K562 (cell line): ENCODE measurements around the gene ZACN. TPM values are rescaled to one million over a fixed set of nuclear protein-coding genes. Genes with fewer than 3 reads are reported as not detected.

ENCODE experiments used
- ASH1L ChIP-seq: fragments of 450-650 bp; IDR thresholded peaks from 2 replicates; pipeline ENCODE4 v1.6.1; 2018; ENCODE audit warnings: borderline replicate concordance, mild to moderate bottlenecking, low read depth; ENCODE audit not compliant: partially characterized antibody
- CAMTA2 ChIP-seq: fragments of 250-450 bp; sonication (Bioruptor Pico); conservative IDR thresholded peaks from 2 replicates; pipeline ENCODE4 v1.5.1; 2022
- CBFB ChIP-seq: sonication (generic); formaldehyde crosslinking; IDR thresholded peaks from 2 replicates; pipeline ENCODE4 v1.4.0; 2020; ENCODE audit warnings: mild to moderate bottlenecking, missing genetic modification reagents
- DPF2 ChIP-seq: fragments of 450-650 bp; IDR thresholded peaks from 2 replicates; pipeline ENCODE4 v1.6.1; 2016
- KLF16 ChIP-seq: IDR thresholded peaks from 2 replicates; pipeline ENCODE4 v1.6.1; 2016; ENCODE audit warnings: antibody characterized with exemption
- KLF6 ChIP-seq: fragments of 250-450 bp; sonication (Bioruptor Pico); IDR thresholded peaks from 2 replicates; pipeline ENCODE4 v1.4.0; 2020; ENCODE audit warnings: mild to moderate bottlenecking, moderate library complexity, borderline replicate concordance
- NELFE ChIP-seq: IDR thresholded peaks from 2 replicates; pipeline ENCODE4 v1.6.1; 2011; ENCODE audit warnings: mild to moderate bottlenecking; ENCODE audit not compliant: insufficient read depth, insufficient read length
- PRMT5 ChIP-seq: sonication (generic); formaldehyde crosslinking; IDR thresholded peaks from 2 replicates; pipeline ENCODE4 v1.5.0; 2020; ENCODE audit warnings: missing genetic modification reagents
- RAD21 ChIP-seq, 2 experiments: fragments of 250-450 bp in 1 of 2; fragments of 450-650 bp in 1 of 2; sonication (Bioruptor Pico) in 1 of 2; formaldehyde crosslinking in 1 of 2; IDR thresholded peaks in 1 of 2; conservative IDR thresholded peaks in 1 of 2; 2 replicates each; pipeline versions ENCODE4 v1.4.0 to v1.8.0; 2020 to 2022; ENCODE audit warnings: mild to moderate bottlenecking in 2 of 2, moderate library complexity in 1 of 2
- STAT5A ChIP-seq: IDR thresholded peaks from 2 replicates; pipeline ENCODE4 v1.6.1; 2012; ENCODE audit warnings: low read length, inconsistent platforms, borderline replicate concordance
- ZNF586 ChIP-seq: fragments of 450-650 bp; formaldehyde crosslinking; conservative IDR thresholded peaks from 2 replicates; pipeline ENCODE4 v1.4.0; 2020; ENCODE audit warnings: mild to moderate bottlenecking, moderate library complexity
- ZNF695 ChIP-seq: fragments of 450-650 bp; formaldehyde crosslinking; IDR thresholded peaks from 2 replicates; pipeline ENCODE4 v1.4.0; 2020; ENCODE audit warnings: mild to moderate bottlenecking, moderate library complexity
- ZNF766 ChIP-seq: fragments of 200-800 bp; sonication (Bioruptor generic); conservative IDR thresholded peaks from 2 replicates; pipeline ENCODE4 v1.6.1; 2016; ENCODE audit warnings: missing genetic modification characterization, missing compliant biosample characterization
- ZNF780A ChIP-seq: fragments of 250-450 bp; sonication (Bioruptor Pico); IDR thresholded peaks from 2 replicates; pipeline ENCODE4 v1.5.0; 2021; ENCODE audit warnings: mild to moderate bottlenecking
- polyA plus RNA-seq, 8 experiments: library from polyadenylated mRNA; depleted of rRNA in 4 of 8; stranded (reverse) in 5 of 8; unstranded in 3 of 8; fragments of >200 nt; fragmentation: Nextera tagmentation in 2 of 8; fragmentation: Illumina TruSeq in 1 of 8; extraction: Ambion mirVana in 2 of 8; extraction: Trizol in 1 of 8; gene quantifications; 2 replicates each; pipeline versions ENCODE4 v1.2.1 to v1.2.3, GENCODE V29; 2011 to 2014; ENCODE audit warnings: inconsistent platforms in 1 of 8, missing spikeins in 1 of 8
- total RNA-seq, 7 experiments: library from RNA; depleted of rRNA in 6 of 7; stranded (reverse); fragments of >200 nt in 6 of 7; fragmentation: Illumina TruSeq in 2 of 7; extraction: Trizol in 2 of 7; gene quantifications; 2 replicates each; pipeline versions ENCODE4 v1.2.1 to v1.2.3, GENCODE V29; 2011 to 2021; ENCODE audit warnings: low replicate concordance in 1 of 7
- TF ChIP-seq, protein P1 (sequence below), 2 experiments: IDR thresholded peaks in 1 of 2; conservative IDR thresholded peaks in 1 of 2; 2 replicates each; pipeline ENCODE4 v1.6.1; 2016; ENCODE audit warnings: low read depth in 2 of 2, mild to moderate bottlenecking in 1 of 2, missing compliant biosample characterization in 1 of 2, missing genetic modification characterization in 1 of 2, moderate library complexity in 1 of 2
- TF ChIP-seq, protein P2 (sequence below): fragments of 250-450 bp; sonication (Bioruptor Pico); IDR thresholded peaks from 2 replicates; pipeline ENCODE4 v1.5.0; 2021
- TF ChIP-seq, protein P3 (sequence below): sonication (generic); formaldehyde crosslinking; IDR thresholded peaks from 2 replicates; pipeline ENCODE4 v1.8.0; 2022; ENCODE audit warnings: mild to moderate bottlenecking, missing genetic modification reagents

ZACN gene
- total and polyA plus RNA-seq, 9 of the 15 experiments (the other 6 are each of a cell fraction or from before 2014, with no cell fraction given) = 0.07 TPM; not detected in 8

GRCh38 chr17:76072148-76072858 lies 6.7 kb upstream of the ZACN start, which contains the start of gene SRP68 (continued):
- TF ChIP-seq PRMT5 (CRISPR knock-in tag) (no peak), NELFE (no peak), ZNF766 (CRISPR knock-in tag) (no peak), KLF16 (no peak), ZNF586 (no peak), RAD21 (CRISPR knock-in tag; conservative IDR thresholded peaks at IDR 0.05 in 1 of 2, IDR thresholded peaks at IDR 0.05 in 1 of 2) (no peak; a peak in 1 of 4 replicates), ZNF695 (CRISPR knock-in tag) (no peak), ZNF780A (CRISPR knock-in tag) (no peak), CAMTA2 (no peak), ASH1L (no peak), STAT5A (no peak; the same call in 1 of the 2 replicates), DPF2 (no peak), KLF6 (CRISPR knock-in tag) (no peak), CBFB (CRISPR knock-in tag) (no peak)
- TF ChIP-seq, protein P1, sequence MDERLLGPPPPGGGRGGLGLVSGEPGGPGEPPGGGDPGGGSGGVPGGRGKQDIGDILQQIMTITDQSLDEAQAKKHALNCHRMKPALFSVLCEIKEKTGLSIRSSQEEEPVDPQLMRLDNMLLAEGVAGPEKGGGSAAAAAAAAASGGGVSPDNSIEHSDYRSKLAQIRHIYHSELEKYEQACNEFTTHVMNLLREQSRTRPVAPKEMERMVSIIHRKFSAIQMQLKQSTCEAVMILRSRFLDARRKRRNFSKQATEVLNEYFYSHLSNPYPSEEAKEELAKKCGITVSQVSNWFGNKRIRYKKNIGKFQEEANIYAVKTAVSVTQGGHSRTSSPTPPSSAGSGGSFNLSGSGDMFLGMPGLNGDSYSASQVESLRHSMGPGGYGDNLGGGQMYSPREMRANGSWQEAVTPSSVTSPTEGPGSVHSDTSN (CRISPR knock-in tag; IDR thresholded peaks at IDR 0.05; ENCODE audit: low read depth) = no peak
- TF ChIP-seq, protein P1 (tag; conservative IDR thresholded peaks at IDR 0.05; ENCODE audit: low read depth) = no peak
- TF ChIP-seq, protein P2, sequence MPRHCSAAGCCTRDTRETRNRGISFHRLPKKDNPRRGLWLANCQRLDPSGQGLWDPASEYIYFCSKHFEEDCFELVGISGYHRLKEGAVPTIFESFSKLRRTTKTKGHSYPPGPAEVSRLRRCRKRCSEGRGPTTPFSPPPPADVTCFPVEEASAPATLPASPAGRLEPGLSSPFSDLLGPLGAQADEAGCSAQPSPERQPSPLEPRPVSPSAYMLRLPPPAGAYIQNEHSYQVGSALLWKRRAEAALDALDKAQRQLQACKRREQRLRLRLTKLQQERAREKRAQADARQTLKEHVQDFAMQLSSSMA (CRISPR knock-in tag) = no peak
- TF ChIP-seq, protein P3, sequence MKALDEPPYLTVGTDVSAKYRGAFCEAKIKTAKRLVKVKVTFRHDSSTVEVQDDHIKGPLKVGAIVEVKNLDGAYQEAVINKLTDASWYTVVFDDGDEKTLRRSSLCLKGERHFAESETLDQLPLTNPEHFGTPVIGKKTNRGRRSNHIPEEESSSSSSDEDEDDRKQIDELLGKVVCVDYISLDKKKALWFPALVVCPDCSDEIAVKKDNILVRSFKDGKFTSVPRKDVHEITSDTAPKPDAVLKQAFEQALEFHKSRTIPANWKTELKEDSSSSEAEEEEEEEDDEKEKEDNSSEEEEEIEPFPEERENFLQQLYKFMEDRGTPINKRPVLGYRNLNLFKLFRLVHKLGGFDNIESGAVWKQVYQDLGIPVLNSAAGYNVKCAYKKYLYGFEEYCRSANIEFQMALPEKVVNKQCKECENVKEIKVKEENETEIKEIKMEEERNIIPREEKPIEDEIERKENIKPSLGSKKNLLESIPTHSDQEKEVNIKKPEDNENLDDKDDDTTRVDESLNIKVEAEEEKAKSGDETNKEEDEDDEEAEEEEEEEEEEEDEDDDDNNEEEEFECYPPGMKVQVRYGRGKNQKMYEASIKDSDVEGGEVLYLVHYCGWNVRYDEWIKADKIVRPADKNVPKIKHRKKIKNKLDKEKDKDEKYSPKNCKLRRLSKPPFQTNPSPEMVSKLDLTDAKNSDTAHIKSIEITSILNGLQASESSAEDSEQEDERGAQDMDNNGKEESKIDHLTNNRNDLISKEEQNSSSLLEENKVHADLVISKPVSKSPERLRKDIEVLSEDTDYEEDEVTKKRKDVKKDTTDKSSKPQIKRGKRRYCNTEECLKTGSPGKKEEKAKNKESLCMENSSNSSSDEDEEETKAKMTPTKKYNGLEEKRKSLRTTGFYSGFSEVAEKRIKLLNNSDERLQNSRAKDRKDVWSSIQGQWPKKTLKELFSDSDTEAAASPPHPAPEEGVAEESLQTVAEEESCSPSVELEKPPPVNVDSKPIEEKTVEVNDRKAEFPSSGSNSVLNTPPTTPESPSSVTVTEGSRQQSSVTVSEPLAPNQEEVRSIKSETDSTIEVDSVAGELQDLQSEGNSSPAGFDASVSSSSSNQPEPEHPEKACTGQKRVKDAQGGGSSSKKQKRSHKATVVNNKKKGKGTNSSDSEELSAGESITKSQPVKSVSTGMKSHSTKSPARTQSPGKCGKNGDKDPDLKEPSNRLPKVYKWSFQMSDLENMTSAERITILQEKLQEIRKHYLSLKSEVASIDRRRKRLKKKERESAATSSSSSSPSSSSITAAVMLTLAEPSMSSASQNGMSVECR (CRISPR knock-in tag) = peak; percentile 89
